Upper lobe of left lung (tissue), 4 donors: Measurements from ENCODE around the gene ATP9A.

Experiments
- CTCF ChIP-seq, 6 experiments: fragments of 450-650 bp in 4 of 6; fragments of 200-600 bp in 2 of 6; sonication (generic) in 2 of 6; IDR thresholded peaks; one replicate each; pipeline ENCODE4 v1.5.1; 2016 to 2019; ENCODE audit warnings: antibody characterized with exemption in 6 of 6
- EP300 ChIP-seq, 4 donors: sonication (generic); formaldehyde crosslinking; IDR thresholded peaks; one replicate each; pipeline ENCODE4 v1.5.1; 2017; ENCODE audit warnings: antibody characterized with exemption in 4 of 4, control low read depth in 2 of 4
- POLR2A ChIP-seq, 4 donors: fragments of 450-650 bp; IDR thresholded peaks; one replicate each; pipeline ENCODE4 v1.5.1; 2016 to 2017; ENCODE audit warnings: antibody characterized with exemption in 4 of 4, mild to moderate bottlenecking in 2 of 4
- POLR2AphosphoS5 ChIP-seq, 2 donors: sonication (generic); formaldehyde crosslinking; IDR thresholded peaks; one replicate each; pipeline ENCODE4 v1.5.1; 2017; ENCODE audit warnings: antibody characterized with exemption in 2 of 2

- TF ChIP-seq CTCF (IDR thresholded peaks at IDR 0.05) (no peak), POLR2A (IDR thresholded peaks at IDR 0.05) (no peak), EP300 (IDR thresholded peaks at IDR 0.05) (no peak), POLR2AphosphoS5 (IDR thresholded peaks at IDR 0.05) (no peak)
Measured at GRCh38 chr20:51553897-51554486, 214.2 kb downstream of the ATP9A start.
